HG02840 (cell line): ENCODE measurements around the gene FAM149A.

ENCODE experiments used
- ATAC-seq: cut with Tn5 transposase; IDR thresholded peaks from one replicate; pipeline ENCODE4 v1.9.1; 2021; ENCODE audit warnings: mild to moderate bottlenecking, moderate library complexity, moderate number of reproducible peaks; ENCODE audit not compliant: unreplicated experiment, low FRiP score

The FAM149A gene

GRCh38 chr4:186104890-186105646, 564 bp downstream of the FAM149A start:
- ATAC-seq: peak; percentile 34

- ATAC-seq: no peak
These were observed 1.3 kb downstream of the FAM149A start for GRCh38 chr4:186105647-186106321.

GRCh38 chr4:186107947-186108346, 3.4 kb downstream of the FAM149A start:
- ATAC-seq: no peak

- no peak for ATAC-seq
These were observed 3.9 kb downstream of the FAM149A start for GRCh38 chr4:186108391-186108790.

GRCh38 chr4:186109245-186109644, 4.7 kb downstream of the FAM149A start:
- no peak for ATAC-seq

GRCh38 chr4:186116697-186117096, 12.2 kb downstream of the FAM149A start:
- no peak for ATAC-seq

- ATAC-seq: no peak
These were observed 14.1 kb downstream of the FAM149A start for GRCh38 chr4:186118582-186118981.

GRCh38 chr4:186121057-186121456, 16.6 kb downstream of the FAM149A start:
- no peak for ATAC-seq

GRCh38 chr4:186128842-186129241, 24.3 kb downstream of the FAM149A start:
- ATAC-seq: no peak

GRCh38 chr4:186131935-186132334, 27.4 kb downstream of the FAM149A start:
- no peak for ATAC-seq

GRCh38 chr4:186132577-186133242, 28.2 kb downstream of the FAM149A start:
- no peak for ATAC-seq

- peak; percentile 97 for ATAC-seq
These were observed 29.8 kb downstream of the FAM149A start for GRCh38 chr4:186134257-186134656.

GRCh38 chr4:186134861-186135260, 30.4 kb downstream of the FAM149A start:
- ATAC-seq: no peak

GRCh38 chr4:186137196-186137794, 32.8 kb downstream of the FAM149A start:
- ATAC-seq: no peak

GRCh38 chr4:186144198-186144945, 39.9 kb downstream of the FAM149A start:
- peak; percentile 35 for ATAC-seq

- peak; percentile 45 for ATAC-seq
These were observed 40.6 kb downstream of the FAM149A start for GRCh38 chr4:186144946-186145569.

- ATAC-seq: no peak
These were observed 42.0 kb downstream of the FAM149A start for GRCh38 chr4:186146458-186146857.

- no peak for ATAC-seq
These were observed 44.0 kb downstream of the FAM149A start for GRCh38 chr4:186148336-186148975.

GRCh38 chr4:186149872-186150271, 45.4 kb downstream of the FAM149A start:
- no peak for ATAC-seq
